A549 (cell line): ENCODE results near the gene ARL15. TPM values are rescaled to one million over a fixed set of nuclear protein-coding genes. Genes with fewer than 3 reads are reported as not detected.
A peak's percentile ranks its signal among the peaks of the same experiment; 100 is the strongest.

ENCODE experiments used
- ATAC-seq, 2 experiments: fragments of 200-7000 bp in 1 of 2; fragments of >200 bp in 1 of 2; cut with Nextera tagmentation in 1 of 2; cut with Tn5 transposase in 1 of 2; 3 replicates each; pipeline versions ENCODE4 v1.8.0 to v1.9.1; 2018 to 2020; ENCODE audit warnings: mild to moderate bottlenecking in 1 of 2, moderate library complexity in 1 of 2
- CTCF ChIA-PET: fragments of 300-600 bp; sonication (Branson Sonifier 250); formaldehyde crosslinking; extraction: SDS; loops from one replicate; lab custom pipeline; 2021; ENCODE audit warnings: antibody characterized with exemption, inconsistent platforms; lab: Yijun Ruan, JAX
- POLR2A ChIA-PET: fragments of 350-600 bp; formaldehyde crosslinking; extraction: SDS; loops from one replicate; lab custom pipeline; 2021; ENCODE audit warnings: antibody characterized with exemption, inconsistent platforms; lab: Yijun Ruan, JAX
- DNase-seq, 2 experiments: peaks; one replicate each; pipeline versions ENCODE4 v3.0.0 to v3.0.0-alpha.2; 2011 to 2016; ENCODE audit warnings: low read depth in 1 of 2, low spot score in 1 of 2
- FAIRE-seq: peaks from 2 replicates; lab custom pipeline; 2011; peaks lifted over from hg19 to GRCh38; lab: Jason Lieb, UNC
- H3K27ac ChIP-seq, 2 experiments: fragments of >200 bp; sonication (Bioruptor Twin); formaldehyde crosslinking; 3 replicates each; pipeline ENCODE4 v1.5.1; 2016 to 2017
- H3K4me1 ChIP-seq: fragments of >200 bp; sonication (Bioruptor Twin); formaldehyde crosslinking; 3 replicates; pipeline ENCODE4 v1.6.1; 2016
- H3K4me2 ChIP-seq: fragments of >200 bp; sonication (Bioruptor Twin); formaldehyde crosslinking; 3 replicates; pipeline ENCODE4 v1.6.1; 2016
- H3K4me3 ChIP-seq: fragments of >200 bp; sonication (Bioruptor Twin); formaldehyde crosslinking; 3 replicates; pipeline ENCODE4 v1.5.1; 2016
- H3K9me3 ChIP-seq: fragments of >200 bp; sonication (Bioruptor Twin); formaldehyde crosslinking; 3 replicates; pipeline ENCODE4 v1.6.1; 2016
- BHLHE40 ChIP-seq: IDR thresholded peaks from 2 replicates; pipeline ENCODE4 v1.6.1; 2012; ENCODE audit warnings: low read depth, low read length, inconsistent platforms
- CEBPB ChIP-seq, 2 experiments: fragments of >200 bp in 1 of 2; sonication (Bioruptor Twin) in 1 of 2; formaldehyde crosslinking in 1 of 2; IDR thresholded peaks; 2 replicates each; pipeline ENCODE4 v1.6.1; 2012 to 2016
- CHD2 ChIP-seq: fragments of 150-350 bp; IDR thresholded peaks from 2 replicates; pipeline ENCODE4 v1.6.1; 2014; ENCODE audit warnings: low read length; ENCODE audit not compliant: partially characterized antibody
- CHD4 ChIP-seq: fragments of 200-600 bp; sonication (generic); IDR thresholded peaks from 2 replicates; pipeline ENCODE4 v1.6.1; 2016; ENCODE audit warnings: antibody characterized with exemption, mild to moderate bottlenecking, borderline replicate concordance
- ESRRA ChIP-seq: fragments of 150-350 bp; IDR thresholded peaks from 2 replicates; pipeline ENCODE4 v1.6.1; 2014; ENCODE audit warnings: mild to moderate bottlenecking, low read length, borderline replicate concordance
- HDAC2 ChIP-seq: fragments of 200-600 bp; sonication (generic); IDR thresholded peaks from 2 replicates; pipeline ENCODE4 v1.6.1; 2016
- MAFK ChIP-seq: fragments of 450-650 bp; IDR thresholded peaks from 2 replicates; pipeline ENCODE4 v1.6.1; 2014; ENCODE audit not compliant: partially characterized antibody
- MYC ChIP-seq: IDR thresholded peaks from 2 replicates; pipeline ENCODE4 v1.6.1; 2012; ENCODE audit warnings: mild to moderate bottlenecking, inconsistent platforms, low read length, improper control_type of control experiment, borderline replicate concordance
- NPAS2 ChIP-seq: fragments of 250-450 bp; sonication (Bioruptor Pico); IDR thresholded peaks from 2 replicates; pipeline ENCODE4 v1.8.0; 2022; ENCODE audit warnings: mild to moderate bottlenecking, moderate library complexity, borderline replicate concordance
- RAD21 ChIP-seq, 2 experiments: fragments of >200 bp in 1 of 2; sonication (Bioruptor Twin) in 1 of 2; formaldehyde crosslinking in 1 of 2; IDR thresholded peaks in 1 of 2; conservative IDR thresholded peaks in 1 of 2; 2 replicates in 1 of 2; 3 replicates in 1 of 2; pipeline ENCODE4 v1.6.1; 2012 to 2018; ENCODE audit warnings: inconsistent platforms in 1 of 2
- REST ChIP-seq: fragments of 200-600 bp; sonication (generic); IDR thresholded peaks from 2 replicates; pipeline ENCODE4 v1.6.1; 2016; ENCODE audit warnings: antibody characterized with exemption, mild to moderate bottlenecking, moderate library complexity
- RFX5 ChIP-seq: fragments of 450-650 bp; IDR thresholded peaks from 2 replicates; pipeline ENCODE4 v1.7.1; 2014; ENCODE audit warnings: antibody characterized with exemption, mild to moderate bottlenecking, moderate library complexity
- ZNF302 ChIP-seq: fragments of 250-450 bp; sonication (Bioruptor Pico); IDR thresholded peaks from 2 replicates; pipeline ENCODE4 v1.9.0; 2021; ENCODE audit warnings: inconsistent platforms, mild to moderate bottlenecking, moderate library complexity
- WGBS: methylation state at CpG from one replicate; pipeline ENCODE4 v1.1.6; 2017; ENCODE audit errors: missing lambda C conversion rate; 5-methylcytosine and 5-hydroxymethylcytosine counted together
- polyA plus RNA-seq, 4 experiments: library from polyadenylated mRNA; depleted of rRNA in 3 of 4; stranded (reverse); fragments of >200 nt; fragmentation: RNase III in 1 of 4; extraction: RNeasy Plus Mini Kit Qiagen cat#74134 plus additional on column Dnase treatment in 1 of 4; gene quantifications; 2 replicates in 3 of 4; 3 replicates in 1 of 4; pipeline ENCODE4 v1.2.3, GENCODE V29; 2011 to 2017
- TF ChIP-seq, protein P1 (sequence below): fragments of >200 bp; sonication (Bioruptor Twin); formaldehyde crosslinking; IDR thresholded peaks from 3 replicates; pipeline ENCODE4 v1.6.1; 2016

ARL15 gene
- polyA plus RNA-seq, 2 of the 4 experiments (the other 2 are of a cell fraction) = 11.8 to 12.1 TPM

DNA sequence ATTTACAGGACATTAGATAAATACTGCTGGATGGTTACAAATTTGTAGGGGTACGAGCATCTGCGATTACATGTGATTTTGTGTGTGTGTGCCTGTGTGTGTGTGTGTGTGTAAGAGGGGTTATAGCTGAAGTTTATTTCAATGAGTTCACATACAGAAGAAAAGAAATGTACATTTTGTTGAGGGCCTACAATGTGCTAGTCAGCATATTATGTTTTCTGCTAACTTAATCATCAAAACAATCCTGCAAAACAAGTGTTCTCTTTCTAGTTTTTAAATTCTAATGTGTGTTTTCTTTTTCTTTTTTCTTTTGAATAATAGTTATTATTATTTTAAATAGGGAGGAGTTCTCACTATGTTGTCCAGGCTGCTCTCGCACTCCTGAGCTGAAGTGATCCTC lies 305.7 kb downstream of the ARL15 start:
- Histone ChIP-seq H3K9me3 (no peaks in the 10 kb centered on the region), H3K27ac (0 out of 6 replicates have a peak overlapping the region, but pooled peaks of 1 of the 2 experiments have one; percentile 0), H3K4me3 (no peak overlapping the region), H3K4me2 (no peak overlapping the region), H3K4me1 (peaks cover 38% of the 10 kb centered on the region)
- ChIA-PET CTCF (no interaction called here), POLR2A (no interaction called here)
- WGBS = 93% methylated on average over 3 of the region's 3 CpGs
- DNase-seq = no peak
- TF ChIP-seq MAFK = peak; percentile 63
- TF ChIP-seq, protein P1, sequence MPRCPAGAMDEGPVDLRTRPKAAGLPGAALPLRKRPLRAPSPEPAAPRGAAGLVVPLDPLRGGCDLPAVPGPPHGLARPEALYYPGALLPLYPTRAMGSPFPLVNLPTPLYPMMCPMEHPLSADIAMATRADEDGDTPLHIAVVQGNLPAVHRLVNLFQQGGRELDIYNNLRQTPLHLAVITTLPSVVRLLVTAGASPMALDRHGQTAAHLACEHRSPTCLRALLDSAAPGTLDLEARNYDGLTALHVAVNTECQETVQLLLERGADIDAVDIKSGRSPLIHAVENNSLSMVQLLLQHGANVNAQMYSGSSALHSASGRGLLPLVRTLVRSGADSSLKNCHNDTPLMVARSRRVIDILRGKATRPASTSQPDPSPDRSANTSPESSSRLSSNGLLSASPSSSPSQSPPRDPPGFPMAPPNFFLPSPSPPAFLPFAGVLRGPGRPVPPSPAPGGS = no peak
- no peak for TF ChIP-seq REST
- ATAC-seq = no peak
- FAIRE-seq = no peak

DNA sequence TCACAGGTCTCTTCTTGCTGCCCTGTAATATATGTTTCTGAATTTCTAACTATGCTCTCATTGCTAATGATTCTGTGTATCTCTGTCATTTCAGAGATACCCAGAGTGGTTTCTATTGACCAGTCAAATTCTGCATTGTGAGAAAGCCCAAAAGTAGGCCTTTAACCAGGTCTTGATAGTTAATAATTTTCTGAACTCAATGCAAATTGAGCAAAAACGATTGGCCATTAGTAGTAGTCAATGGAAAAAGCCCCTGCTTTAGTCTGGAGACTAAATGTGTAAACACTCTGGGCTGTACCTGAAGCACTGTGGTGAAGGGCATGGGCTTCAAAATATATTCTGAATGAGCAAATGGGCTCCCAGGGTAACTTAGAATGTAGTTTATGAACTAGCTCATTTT lies 307.6 kb downstream of the ARL15 start:
- no peak for TF ChIP-seq NPAS2 (CRISPR knock-in tag)
- no peak for TF ChIP-seq CHD2
- TF ChIP-seq, all 56 proteins: peak for 0
- DNase-seq (no peak), FAIRE-seq (no peak), ATAC-seq (no peak)
- Histone ChIP-seq H3K4me1 (peaks cover 19% of the 10 kb centered on the region), H3K9me3 (no peaks in the 10 kb centered on the region), H3K4me2 (no peak overlapping the region), H3K4me3 (no peak overlapping the region), H3K27ac (no peak overlapping the region)
- WGBS = 19% methylated on average over 1 of the region's 1 CpG
- CTCF ChIA-PET = no interaction called here
- POLR2A ChIA-PET = no interaction called here

- H3K4me3 ChIP-seq = no peak overlapping the region
- CTCF ChIA-PET = no interaction called here
- ATAC-seq = no peak
- no peak overlapping the region for H3K27ac ChIP-seq
- POLR2A ChIA-PET = no interaction called here
- FAIRE-seq = peak; percentile 36
- H3K9me3 ChIP-seq = no peaks in the 10 kb centered on the region
- H3K4me1 ChIP-seq = peaks cover 13% of the 10 kb centered on the region
- no peak overlapping the region for H3K4me2 ChIP-seq
- 86% methylated on average over 5 of the region's 5 CpGs for WGBS
- DNase-seq = no peak
- TF ChIP-seq CEBPB (IDR thresholded peaks at IDR 0.05) (no peak), RFX5 (no peak), MYC (no peak), ESRRA (no peak), RAD21 (conservative IDR thresholded peaks at IDR 0.05 in 1 of 2, IDR thresholded peaks at IDR 0.05 in 1 of 2) (no peak), HDAC2 (no peak), CHD4 (no peak), BHLHE40 (no peak), ZNF302 (no peak)
- TF ChIP-seq, all 56 proteins: peak for 0
Observed at GRCh38 chr5:54001976-54002775, 308.2 kb downstream of the ARL15 start.
